H9 (cell line): ENCODE measurements around the gene CMYA5. TPM values are rescaled to one million over a fixed set of nuclear protein-coding genes. Genes with fewer than 3 reads are reported as not detected.

Source experiments
- DNase-seq: peaks from one replicate; pipeline ENCODE4 v3.0.0-alpha.2; 2017
- H2AFZ ChIP-seq: one replicate; pipeline ENCODE4 v1.6.1; 2013; ENCODE audit warnings: mild to moderate bottlenecking, low read length, control low read depth, moderate library complexity
- H2AK5ac ChIP-seq: 2 replicates; pipeline ENCODE4 v1.6.1; 2013; ENCODE audit warnings: low read length, control low read depth, mixed read lengths; ENCODE audit not compliant: insufficient read length
- H2BK120ac ChIP-seq: one replicate; pipeline ENCODE4 v1.6.1; 2013; ENCODE audit warnings: low read depth, mild to moderate bottlenecking, low read length, control low read depth, inconsistent platforms; ENCODE audit not compliant: poor library complexity, severe bottlenecking
- H2BK12ac ChIP-seq: 2 replicates; pipeline ENCODE4 v1.6.1; 2013; ENCODE audit warnings: low read length, control low read depth, mixed read lengths, low read depth; ENCODE audit not compliant: insufficient read length
- H2BK15ac ChIP-seq: 2 replicates; pipeline ENCODE4 v1.6.1; 2013; ENCODE audit warnings: low read depth, low read length, control low read depth
- H2BK20ac ChIP-seq: one replicate; pipeline ENCODE4 v1.6.1; 2013; ENCODE audit warnings: low read depth, mild to moderate bottlenecking, low read length, control low read depth, inconsistent platforms; ENCODE audit not compliant: poor library complexity, severe bottlenecking
- H2BK5ac ChIP-seq: 2 replicates; pipeline ENCODE4 v1.6.1; 2013; ENCODE audit warnings: low read length, control low read depth, mixed read lengths; ENCODE audit not compliant: insufficient read length
- H3K14ac ChIP-seq: 2 replicates; pipeline ENCODE4 v1.6.1; 2013; ENCODE audit warnings: low read length, control low read depth; ENCODE audit not compliant: insufficient read depth
- H3K18ac ChIP-seq: 2 replicates; pipeline ENCODE4 v1.6.1; 2013; ENCODE audit warnings: low read depth, mild to moderate bottlenecking, mixed read lengths, low read length, control low read depth; ENCODE audit not compliant: insufficient read length
- H3K23ac ChIP-seq: 2 replicates; pipeline ENCODE4 v1.6.1; 2013; ENCODE audit warnings: low read length, control low read depth, mixed read lengths, low read depth; ENCODE audit not compliant: insufficient read length
- H3K23me2 ChIP-seq: 2 replicates; pipeline ENCODE4 v1.6.1; 2013; ENCODE audit warnings: low read depth, mild to moderate bottlenecking, mixed read lengths, low read length, control low read depth; ENCODE audit not compliant: insufficient read length, poor library complexity, severe bottlenecking
- H3K27ac ChIP-seq: 2 replicates; pipeline ENCODE4 v1.5.1; 2013; ENCODE audit warnings: low read length, control low read depth, mixed read lengths, low read depth; ENCODE audit not compliant: insufficient read length
- H3K27me3 ChIP-seq: 2 replicates; pipeline ENCODE4 v1.6.1; 2013; ENCODE audit warnings: low read length, control low read depth, inconsistent platforms; ENCODE audit not compliant: insufficient read depth
- H3K4ac ChIP-seq: 2 replicates; pipeline ENCODE4 v1.6.1; 2013; ENCODE audit warnings: low read depth, mild to moderate bottlenecking, control low read depth, inconsistent platforms, low read length, moderate library complexity
- H3K4me1 ChIP-seq: 2 replicates; pipeline ENCODE4 v1.6.1; 2013; ENCODE audit warnings: low read length, control low read depth, inconsistent platforms; ENCODE audit not compliant: insufficient read depth
- H3K4me2 ChIP-seq: 2 replicates; pipeline ENCODE4 v1.6.1; 2013; ENCODE audit warnings: low read length, control low read depth, mixed read lengths; ENCODE audit not compliant: insufficient read length, insufficient read depth
- H3K56ac ChIP-seq: 2 replicates; pipeline ENCODE4 v1.6.1; 2013; ENCODE audit warnings: low read depth, mild to moderate bottlenecking, mixed read lengths, low read length, control low read depth; ENCODE audit not compliant: insufficient read length
- H3K79me1 ChIP-seq: 2 replicates; pipeline ENCODE4 v1.6.1; 2013; ENCODE audit warnings: low read depth, mild to moderate bottlenecking, moderate library complexity, low read length, control low read depth, inconsistent platforms; ENCODE audit not compliant: insufficient read depth, poor library complexity, severe bottlenecking
- H3K79me2 ChIP-seq: 2 replicates; pipeline ENCODE4 v1.6.1; 2013; ENCODE audit warnings: low read length, control low read depth, inconsistent platforms; ENCODE audit not compliant: insufficient read depth
- H3K9ac ChIP-seq: 2 replicates; pipeline ENCODE4 v1.6.1; 2013; ENCODE audit warnings: low read length, control low read depth, mixed read lengths; ENCODE audit not compliant: insufficient read length; ENCODE audit errors: extremely low read depth
- H3K9me3 ChIP-seq: one replicate; pipeline ENCODE4 v1.6.1; 2013; ENCODE audit warnings: low read depth, low read length, inconsistent platforms; ENCODE audit not compliant: control insufficient read depth
- H3T11ph ChIP-seq: one replicate; pipeline ENCODE4 v1.6.1; 2013; ENCODE audit warnings: mild to moderate bottlenecking, low read length, control low read depth, inconsistent platforms
- H4K20me1 ChIP-seq: one replicate; pipeline ENCODE4 v1.6.1; 2013; ENCODE audit not compliant: control insufficient read depth, insufficient read length, insufficient read depth
- H4K5ac ChIP-seq: 2 replicates; pipeline ENCODE4 v1.6.1; 2013; ENCODE audit warnings: low read depth, mild to moderate bottlenecking, mixed read lengths, low read length, control low read depth; ENCODE audit not compliant: insufficient read length
- H4K8ac ChIP-seq: replicated peaks from 2 replicates; pipeline ENCODE4 v1.6.1; 2013; ENCODE audit warnings: low read length, control low read depth, mixed read lengths, low read depth; ENCODE audit not compliant: insufficient read length
- H4K91ac ChIP-seq: 2 replicates; pipeline ENCODE4 v1.6.1; 2013; ENCODE audit warnings: low read depth, mild to moderate bottlenecking, moderate library complexity, mixed read lengths, low read length, control low read depth; ENCODE audit not compliant: insufficient read length
- H3K27ac Mint-ChIP-seq, 3 experiments: 2 replicates in 2 of 3; 3 replicates in 1 of 3; pipeline ENCODE4 v1.8.0; 2020 to 2021; ENCODE audit warnings: mixed read lengths in 3 of 3, mild to moderate bottlenecking in 1 of 3, moderate library complexity in 1 of 3
- H3K27me3 Mint-ChIP-seq: 2 replicates; pipeline ENCODE4 v1.8.0; 2021; ENCODE audit warnings: low read depth, mild to moderate bottlenecking, moderate library complexity, mixed read lengths
- H3K36me3 Mint-ChIP-seq, 3 experiments: 2 replicates in 2 of 3; 3 replicates in 1 of 3; pipeline ENCODE4 v1.8.0; 2020 to 2021; ENCODE audit warnings: low read depth in 3 of 3, mixed read lengths in 3 of 3; ENCODE audit not compliant: insufficient read depth in 1 of 3
- H3K4me1 Mint-ChIP-seq, 2 experiments: 2 replicates each; pipeline ENCODE4 v1.8.0; 2020; ENCODE audit warnings: mixed read lengths in 2 of 2
- H3K4me3 Mint-ChIP-seq, 2 experiments: 2 replicates in 1 of 2; 3 replicates in 1 of 2; pipeline ENCODE4 v1.8.0; 2020 to 2021; ENCODE audit warnings: mild to moderate bottlenecking in 2 of 2, mixed read lengths in 2 of 2, moderate library complexity in 1 of 2
- H3K9me3 Mint-ChIP-seq, 2 experiments: 2 replicates in 1 of 2; 3 replicates in 1 of 2; pipeline ENCODE4 v1.8.0; 2020; ENCODE audit warnings: mild to moderate bottlenecking in 2 of 2, mixed read lengths in 2 of 2, moderate library complexity in 1 of 2
- CTCF ChIP-seq: fragments of 200-600 bp; sonication (generic); conservative IDR thresholded peaks from 3 replicates; pipeline ENCODE4 v1.8.0; 2021; ENCODE audit warnings: antibody characterized with exemption, mild to moderate bottlenecking
- WGBS: extraction: QIAGEN DNeasy Blood & Tissue Kit; methylation state at CpG from one replicate; pipeline ENCODE4 v1.1.7; 2013; ENCODE audit warnings: missing lambda C conversion rate, low lambda C conversion rate, mixed read lengths; ENCODE audit not compliant: insufficient read length; ENCODE audit errors: extremely low coverage; 5-methylcytosine and 5-hydroxymethylcytosine counted together
- total RNA-seq: library from RNA; stranded (reverse); gene quantifications from 2 replicates; pipeline ENCODE4 v1.2.1, GENCODE V29; 2021

CMYA5 gene
- total RNA-seq, 1 experiment from 2014 or later = 1.8 TPM

- Mint-ChIP-seq H3K4me1 (peaks cover 3 to 4% of the 10 kb centered on the region in 2 experiments; a peak in 3 of 4 replicates), H3K9me3 (no peaks in the 10 kb centered on the region), H3K4me3 (no peak overlapping the region), H3K36me3 (no peaks in the 10 kb centered on the region), H3K27ac (no peak overlapping the region), H3K27me3 (peaks cover 2% of the 10 kb centered on the region)
- H2BK5ac ChIP-seq = no peak overlapping the region
- H3K27ac ChIP-seq = no peak overlapping the region
- no peak for DNase-seq
- no peak for TF ChIP-seq CTCF
- H2AK5ac ChIP-seq = no peak overlapping the region
- H3K18ac ChIP-seq = no peak overlapping the region
- no peak overlapping the region for H2BK15ac ChIP-seq
- H3T11ph ChIP-seq = no peak overlapping the region
- H3K9me3 ChIP-seq = no peaks in the 10 kb centered on the region
- no peak overlapping the region for H3K56ac ChIP-seq
- no peak overlapping the region for H3K9ac ChIP-seq
- H4K5ac ChIP-seq = no peak overlapping the region
- no peaks in the 10 kb centered on the region for H4K20me1 ChIP-seq
- H2AFZ ChIP-seq = no peak overlapping the region
- H3K14ac ChIP-seq = no peak overlapping the region
- WGBS = no CpG with 5 or more reads among the region's 3 CpGs
- no peak overlapping the region for H2BK12ac ChIP-seq
- no peak overlapping the region for H3K4me2 ChIP-seq
- no peaks in the 10 kb centered on the region for H3K27me3 ChIP-seq
- no peaks in the 10 kb centered on the region for H3K79me2 ChIP-seq
- no peak overlapping the region for H4K8ac ChIP-seq
- no peak overlapping the region for H2BK120ac ChIP-seq
- H2BK20ac ChIP-seq = no peak overlapping the region
- no peak overlapping the region for H4K91ac ChIP-seq
- no peaks in the 10 kb centered on the region for H3K23me2 ChIP-seq
- H3K4me1 ChIP-seq = no peaks in the 10 kb centered on the region
- H3K4ac ChIP-seq = no peak overlapping the region
- H3K23ac ChIP-seq = no peak overlapping the region
- H3K79me1 ChIP-seq = no peaks in the 10 kb centered on the region
Measured at GRCh38 chr5:79846198-79846521, 156.5 kb downstream of the CMYA5 start.
